Sigmoid colon (tissue), 7 donors: Measurements from ENCODE around the gene CSF1R. TPM values are rescaled to one million over a fixed set of nuclear protein-coding genes. Genes with fewer than 3 reads are reported as not detected.

Source experiments
- DNase-seq: peaks from one replicate; pipeline ENCODE4 v3.0.0-alpha.2; 2019
- H3K27ac ChIP-seq, 4 donors: fragments of 200-600 bp; sonication (generic); one replicate each; pipeline ENCODE4 v1.5.1; 2016 to 2019; ENCODE audit warnings: mild to moderate bottlenecking in 1 of 4
- H3K27me3 ChIP-seq, 3 donors: fragments of 200-600 bp; sonication (generic); one replicate each; pipeline ENCODE4 v1.5.1; 2019; ENCODE audit warnings: mild to moderate bottlenecking in 1 of 3
- H3K36me3 ChIP-seq, 4 donors: fragments of 200-600 bp; sonication (generic); one replicate each; pipeline ENCODE4 v1.5.1; 2016 to 2019
- H3K4me1 ChIP-seq, 4 donors: fragments of 200-600 bp; sonication (generic); one replicate each; pipeline ENCODE4 v1.5.1; 2017 to 2019
- H3K4me3 ChIP-seq, 4 donors: fragments of 200-600 bp; sonication (generic); one replicate each; pipeline ENCODE4 v1.5.1; 2017 to 2019; ENCODE audit warnings: mild to moderate bottlenecking in 2 of 4, moderate library complexity in 1 of 4
- H3K9me3 ChIP-seq, 4 donors: fragments of 200-600 bp in 3 of 4; sonication (generic) in 3 of 4; one replicate each; pipeline versions ENCODE4 v1.5.1 to v1.6.1; 2013 to 2019
- CTCF ChIP-seq, 4 experiments: fragments of 450-650 bp in 3 of 4; fragments of 200-600 bp in 1 of 4; IDR thresholded peaks; one replicate each; pipeline ENCODE4 v1.5.1; 2016 to 2019; ENCODE audit warnings: antibody characterized with exemption in 4 of 4, mild to moderate bottlenecking in 3 of 4, moderate library complexity in 2 of 4
- EP300 ChIP-seq, 4 donors: sonication (generic); formaldehyde crosslinking; IDR thresholded peaks; one replicate each; pipeline ENCODE4 v1.6.1; 2017; ENCODE audit warnings: antibody characterized with exemption in 4 of 4
- POLR2A ChIP-seq, 2 donors: fragments of 450-650 bp; IDR thresholded peaks; one replicate each; pipeline ENCODE4 v1.6.1; 2016; ENCODE audit warnings: antibody characterized with exemption in 2 of 2, mild to moderate bottlenecking in 2 of 2, moderate library complexity in 2 of 2
- POLR2AphosphoS5 ChIP-seq, 4 donors: sonication (generic); formaldehyde crosslinking; IDR thresholded peaks; one replicate each; pipeline ENCODE4 v1.6.1; 2017; ENCODE audit warnings: antibody characterized with exemption in 4 of 4
- WGBS, 2 donors: extraction: QIAGEN DNeasy Blood & Tissue Kit; methylation state at CpG; one replicate each; pipeline ENCODE4 v1.1.7; 2013; 5-methylcytosine and 5-hydroxymethylcytosine counted together
- intact Hi-C: fragments of 100-400 bp; cut with DNase I; formaldehyde crosslinking; loops from one replicate; pipeline ENCODE4 v1.15.1; 2023
- polyA plus RNA-seq, 3 donors: library from polyadenylated mRNA; stranded (reverse); fragments of 200-250 nt; gene quantifications; one replicate each; pipeline ENCODE4 v1.2.3, GENCODE V29; 2013
- total RNA-seq, 4 donors: library from RNA; depleted of rRNA; stranded (reverse); fragments of >200 nt; gene quantifications; one replicate each; pipeline ENCODE4 v1.1.0, GENCODE V29; 2016
- donor health status: healthy with polysubstance abuse.
- donor health status: Bipolar disorder and iron deficiency.
- donor health status: healthy.

CSF1R gene
- total and polyA plus RNA-seq, 7 donors: 10.8 to 44.4 (median 26.1) TPM

- peaks cover 47 to 100% (median 65%) of the 10 kb centered on the region in 4 donors for H3K36me3 ChIP-seq
- intact Hi-C loops: no loop called here
- no peak for DNase-seq
- no peaks in the 10 kb centered on the region for H3K27me3 ChIP-seq
- no peak overlapping the region for H3K27ac ChIP-seq
- no peaks in the 10 kb centered on the region for H3K9me3 ChIP-seq
- peaks cover 0 to 6% (median 0%) of the 10 kb centered on the region in 4 donors for H3K4me1 ChIP-seq
- WGBS, 2 donors: 86 to 94% methylated on average over 7 of the region's 7 CpGs
- TF ChIP-seq POLR2A (IDR thresholded peaks at IDR 0.05) (no peak), EP300 (IDR thresholded peaks at IDR 0.05) (no peak), POLR2AphosphoS5 (IDR thresholded peaks at IDR 0.05) (no peak), CTCF (IDR thresholded peaks at IDR 0.05) (no peak)
- H3K4me3 ChIP-seq: no peak overlapping the region
These were observed 41.6 kb downstream of the CSF1R start for GRCh38 chr5:150044712-150045111.

- intact Hi-C loops: no loop called here
- Histone ChIP-seq H3K36me3 (peaks cover 45 to 99% (median 61%) of the 10 kb centered on the region in 4 donors), H3K27ac (no peak overlapping the region), H3K9me3 (no peaks in the 10 kb centered on the region), H3K27me3 (no peaks in the 10 kb centered on the region), H3K4me3 (no peak overlapping the region), H3K4me1 (peaks cover 0 to 6% (median 0%) of the 10 kb centered on the region in 4 donors)
- DNase-seq: no peak
- no peak for TF ChIP-seq POLR2AphosphoS5 (IDR thresholded peaks at IDR 0.05)
- TF ChIP-seq POLR2A (IDR thresholded peaks at IDR 0.05): no peak
- TF ChIP-seq EP300 (IDR thresholded peaks at IDR 0.05): no peak
- no peak for TF ChIP-seq CTCF (IDR thresholded peaks at IDR 0.05)
These were observed 42.0 kb downstream of the CSF1R start for GRCh38 chr5:150044329-150044681.

- Histone ChIP-seq H3K27me3 (no peaks in the 10 kb centered on the region), H3K36me3 (peaks cover 40 to 97% (median 56%) of the 10 kb centered on the region in 4 donors), H3K4me3 (no peak overlapping the region), H3K9me3 (no peaks in the 10 kb centered on the region), H3K4me1 (peaks cover 0 to 6% (median 0%) of the 10 kb centered on the region in 4 donors), H3K27ac (no peak overlapping the region)
- 27 to 46% methylated on average over 4 of the region's 4 CpGs for WGBS, 2 donors
- TF ChIP-seq POLR2AphosphoS5 (IDR thresholded peaks at IDR 0.05) (no peak), CTCF (IDR thresholded peaks at IDR 0.05) (no peak), POLR2A (IDR thresholded peaks at IDR 0.05) (no peak), EP300 (IDR thresholded peaks at IDR 0.05) (no peak)
- DNase-seq: no peak
- intact Hi-C loops: no loop called here
These were observed 42.6 kb downstream of the CSF1R start for GRCh38 chr5:150043657-150044328.

- WGBS, 2 donors: 94% methylated on average over 3 of the region's 3 CpGs
- intact Hi-C loops: no loop called here
- peaks cover 32 to 97% (median 53%) of the 10 kb centered on the region in 4 donors for H3K36me3 ChIP-seq
These were observed 43.9 kb downstream of the CSF1R start for GRCh38 chr5:150042459-150042858.

More at GRCh38 chr5:150042459-150042858, 43.9 kb downstream of the CSF1R start:
- peaks cover 0 to 6% (median 0%) of the 10 kb centered on the region in 4 donors for H3K4me1 ChIP-seq
- no peaks in the 10 kb centered on the region for H3K27me3 ChIP-seq
- DNase-seq: no peak
- no peak overlapping the region for H3K27ac ChIP-seq
- no peak overlapping the region for H3K4me3 ChIP-seq
- no peak for TF ChIP-seq POLR2A (IDR thresholded peaks at IDR 0.05)
- no peak for TF ChIP-seq POLR2AphosphoS5 (IDR thresholded peaks at IDR 0.05)
- no peak for TF ChIP-seq EP300 (IDR thresholded peaks at IDR 0.05)
- no peak for TF ChIP-seq CTCF (IDR thresholded peaks at IDR 0.05)
- no peaks in the 10 kb centered on the region for H3K9me3 ChIP-seq
